ENCODE data around the gene CGB1.

CGB1 gene

GRCh38 chr19:49014123-49014869, 22.4 kb downstream of the CGB1 start:
- Histone ChIP-seq H3K4me2 (ENCODE audit: insufficient read depth, low read length) (no peak overlapping the region), H3K27ac (ENCODE audit: low read length) (no peak overlapping the region), H3K4me1 (ENCODE audit: insufficient read depth, low read length) (no peaks in the 10 kb centered on the region), H3K79me2 (ENCODE audit: insufficient read depth, low read length) (no peaks in the 10 kb centered on the region), H2AFZ (ENCODE audit: low read depth, low read length) (no peak overlapping the region), H4K20me1 (ENCODE audit: insufficient read depth, low read length) (peaks cover 22% of the 10 kb centered on the region; the same call in 1 of the 2 replicates), H3K27me3 (ENCODE audit: insufficient read depth, low read length, poor library complexity) (peaks cover 3% of the 10 kb centered on the region), H3K9me3 (ENCODE audit: insufficient read depth, low read length, severe bottlenecking) (no peaks in the 10 kb centered on the region), H3K36me3 (ENCODE audit: insufficient read depth, low read length) (peaks cover 71% of the 10 kb centered on the region), H3K9ac (ENCODE audit: low read depth, low read length) (no peak overlapping the region), H3K4me3 (ENCODE audit: low read depth in 1 of 2, low read length in 2 of 2) (no peak overlapping the region)
- ATAC-seq (ENCODE audit: insufficient read depth, low read depth) (no peak), DNase-seq (no peak)
- TF ChIP-seq EZH2 (IDR thresholded peaks at IDR 0.05; ENCODE audit: borderline replicate concordance, low read depth, low read length, severe bottlenecking) (no peak), CTCF (IDR thresholded peaks at IDR 0.05; ENCODE audit: borderline replicate concordance, extremely low read depth, low read length, poor library complexity, severe bottlenecking) (no peak)

DNA sequence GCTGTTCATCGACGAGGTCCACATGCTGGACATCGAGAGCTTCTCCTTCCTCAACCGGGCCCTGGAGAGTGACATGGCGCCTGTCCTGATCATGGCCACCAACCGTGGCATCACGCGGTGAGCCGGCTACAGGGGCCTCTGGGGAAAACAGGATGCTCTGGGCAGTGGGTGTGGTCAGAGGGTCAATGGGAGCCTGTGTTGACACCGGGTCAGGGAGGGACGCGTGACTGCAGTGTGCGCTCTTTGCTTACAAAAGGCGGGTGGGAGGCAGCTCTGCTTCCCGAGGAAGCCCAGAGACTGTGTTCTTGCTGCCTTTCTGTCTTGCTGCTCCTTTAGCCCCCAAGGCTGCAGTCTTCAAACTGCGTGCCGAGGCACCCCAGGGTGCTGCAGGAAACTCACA, 25.5 kb downstream of the CGB1 start:
- Histone ChIP-seq H4K20me1 (ENCODE audit: insufficient read depth, low read length) (peaks cover 25% of the 10 kb centered on the region), H3K9me3 (ENCODE audit: insufficient read depth, low read length, severe bottlenecking) (no peaks in the 10 kb centered on the region), H2AFZ (ENCODE audit: low read depth, low read length) (no peak overlapping the region), H3K27me3 (ENCODE audit: insufficient read depth, low read length, poor library complexity) (no peaks in the 10 kb centered on the region), H3K9ac (ENCODE audit: low read depth, low read length) (no peak overlapping the region), H3K4me1 (ENCODE audit: insufficient read depth, low read length) (no peaks in the 10 kb centered on the region), H3K79me2 (ENCODE audit: insufficient read depth, low read length) (no peaks in the 10 kb centered on the region), H3K36me3 (ENCODE audit: insufficient read depth, low read length) (peaks cover 85% of the 10 kb centered on the region), H3K27ac (ENCODE audit: low read length) (no peak overlapping the region), H3K4me2 (ENCODE audit: insufficient read depth, low read length) (no peak overlapping the region), H3K4me3 (ENCODE audit: low read depth in 1 of 2, low read length in 2 of 2) (no peak overlapping the region)
- TF ChIP-seq CTCF (IDR thresholded peaks at IDR 0.05; ENCODE audit: borderline replicate concordance, extremely low read depth, low read length, poor library complexity, severe bottlenecking) (no peak), EZH2 (IDR thresholded peaks at IDR 0.05; ENCODE audit: borderline replicate concordance, low read depth, low read length, severe bottlenecking) (no peak)
- no peak for ATAC-seq (ENCODE audit: insufficient read depth, low read depth)
- no peak for DNase-seq

- H3K36me3 ChIP-seq (ENCODE audit: insufficient read depth, low read length): peaks cover 85% of the 10 kb centered on the region
These were observed 26.2 kb downstream of the CGB1 start for GRCh38 chr19:49010453-49010852.

More at GRCh38 chr19:49010453-49010852, 26.2 kb downstream of the CGB1 start:
- no peak overlapping the region for H3K4me3 ChIP-seq (ENCODE audit: low read depth in 1 of 2, low read length in 2 of 2)
- DNase-seq (no peak), ATAC-seq (ENCODE audit: insufficient read depth, low read depth) (0 out of 3 replicates have a peak, but pooled peaks have one; percentile 16)
- no peak for TF ChIP-seq EZH2 (IDR thresholded peaks at IDR 0.05; ENCODE audit: borderline replicate concordance, low read depth, low read length, severe bottlenecking)
- TF ChIP-seq CTCF (IDR thresholded peaks at IDR 0.05; ENCODE audit: borderline replicate concordance, extremely low read depth, low read length, poor library complexity, severe bottlenecking): no peak
- H2AFZ ChIP-seq (ENCODE audit: low read depth, low read length): no peak overlapping the region
- H3K27me3 ChIP-seq (ENCODE audit: insufficient read depth, low read length, poor library complexity): no peaks in the 10 kb centered on the region
- H3K79me2 ChIP-seq (ENCODE audit: insufficient read depth, low read length): no peaks in the 10 kb centered on the region
- peaks cover 24% of the 10 kb centered on the region for H4K20me1 ChIP-seq (ENCODE audit: insufficient read depth, low read length)
- no peaks in the 10 kb centered on the region for H3K4me1 ChIP-seq (ENCODE audit: insufficient read depth, low read length)
- no peak overlapping the region for H3K4me2 ChIP-seq (ENCODE audit: insufficient read depth, low read length)
- H3K9ac ChIP-seq (ENCODE audit: low read depth, low read length): no peak overlapping the region
- H3K27ac ChIP-seq (ENCODE audit: low read length): no peak overlapping the region
- H3K9me3 ChIP-seq (ENCODE audit: insufficient read depth, low read length, severe bottlenecking): no peaks in the 10 kb centered on the region

Data from DND-41 (cell line).